Lower leg skin (tissue), 3 donors: ENCODE measurements around the gene ZNF841.
"Not testable (repeated sequence)": the region's sequence is repeated elsewhere in the genome, so short reads cannot be mapped to it uniquely, and the experiment has no call there.

Source experiments
- POLR2A ChIP-seq, 2 donors: fragments of 450-650 bp; IDR thresholded peaks; one replicate each; pipeline ENCODE4 v1.6.1; 2016 to 2017; ENCODE audit warnings: antibody characterized with exemption in 2 of 2, mild to moderate bottlenecking in 1 of 2, moderate library complexity in 1 of 2
- TF ChIP-seq, protein P1 (sequence below), 3 donors: fragments of 450-650 bp; IDR thresholded peaks; one replicate each; pipeline ENCODE4 v1.5.1; 2016; ENCODE audit warnings: antibody characterized with exemption in 3 of 3, mild to moderate bottlenecking in 3 of 3, moderate library complexity in 2 of 3

DNA sequence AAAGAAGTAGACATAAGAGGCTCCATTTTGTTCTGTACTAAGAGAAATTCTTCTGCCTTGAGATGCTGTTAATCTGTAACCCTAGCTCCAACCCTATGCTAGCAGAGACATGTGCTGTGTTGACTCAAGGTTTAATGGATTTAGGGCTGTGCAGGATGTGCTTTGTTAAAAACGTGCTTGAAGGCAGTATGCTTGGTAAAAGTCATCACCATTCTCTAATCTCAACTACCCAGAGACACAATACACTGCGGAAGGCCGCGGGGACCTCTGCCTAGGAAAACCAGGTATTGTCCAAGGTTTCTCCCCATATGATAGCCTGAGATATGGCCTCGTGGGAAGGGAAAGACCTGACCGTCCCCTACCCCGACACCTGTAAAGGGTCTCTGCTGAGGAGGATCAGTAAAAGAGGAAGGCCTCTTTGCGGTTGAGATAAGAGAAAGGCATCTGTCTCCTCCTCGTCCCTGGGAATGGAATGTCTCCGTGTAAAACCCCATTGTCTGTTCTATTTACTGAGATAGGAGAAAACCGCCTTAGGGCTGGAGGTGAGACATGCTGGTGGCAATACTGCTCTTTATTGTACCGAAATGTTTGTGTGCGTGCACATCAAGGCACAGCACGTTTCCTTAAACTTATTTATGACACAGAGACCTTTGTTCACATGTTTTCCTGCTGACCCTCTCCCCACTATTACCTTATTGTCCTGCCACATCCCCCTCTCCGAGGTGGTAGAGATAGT is 69.1 kb downstream of the ZNF841 start:
- TF ChIP-seq POLR2A (IDR thresholded peaks at IDR 0.05), result not testable (repeated sequence)
- TF ChIP-seq, protein P1, sequence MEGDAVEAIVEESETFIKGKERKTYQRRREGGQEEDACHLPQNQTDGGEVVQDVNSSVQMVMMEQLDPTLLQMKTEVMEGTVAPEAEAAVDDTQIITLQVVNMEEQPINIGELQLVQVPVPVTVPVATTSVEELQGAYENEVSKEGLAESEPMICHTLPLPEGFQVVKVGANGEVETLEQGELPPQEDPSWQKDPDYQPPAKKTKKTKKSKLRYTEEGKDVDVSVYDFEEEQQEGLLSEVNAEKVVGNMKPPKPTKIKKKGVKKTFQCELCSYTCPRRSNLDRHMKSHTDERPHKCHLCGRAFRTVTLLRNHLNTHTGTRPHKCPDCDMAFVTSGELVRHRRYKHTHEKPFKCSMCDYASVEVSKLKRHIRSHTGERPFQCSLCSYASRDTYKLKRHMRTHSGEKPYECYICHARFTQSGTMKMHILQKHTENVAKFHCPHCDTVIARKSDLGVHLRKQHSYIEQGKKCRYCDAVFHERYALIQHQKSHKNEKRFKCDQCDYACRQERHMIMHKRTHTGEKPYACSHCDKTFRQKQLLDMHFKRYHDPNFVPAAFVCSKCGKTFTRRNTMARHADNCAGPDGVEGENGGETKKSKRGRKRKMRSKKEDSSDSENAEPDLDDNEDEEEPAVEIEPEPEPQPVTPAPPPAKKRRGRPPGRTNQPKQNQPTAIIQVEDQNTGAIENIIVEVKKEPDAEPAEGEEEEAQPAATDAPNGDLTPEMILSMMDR (IDR thresholded peaks at IDR 0.05), result not testable (repeated sequence)
